ENCODE data around the gene SNX25. TPM values are rescaled to one million over a fixed set of nuclear protein-coding genes. Genes with fewer than 3 reads are reported as not detected.

SNX25 gene
- total and polyA plus RNA-seq, 2 donors (not counting 1 experiment from before 2014, with no cell fraction given), result 12.0 to 77.6 TPM

DNA sequence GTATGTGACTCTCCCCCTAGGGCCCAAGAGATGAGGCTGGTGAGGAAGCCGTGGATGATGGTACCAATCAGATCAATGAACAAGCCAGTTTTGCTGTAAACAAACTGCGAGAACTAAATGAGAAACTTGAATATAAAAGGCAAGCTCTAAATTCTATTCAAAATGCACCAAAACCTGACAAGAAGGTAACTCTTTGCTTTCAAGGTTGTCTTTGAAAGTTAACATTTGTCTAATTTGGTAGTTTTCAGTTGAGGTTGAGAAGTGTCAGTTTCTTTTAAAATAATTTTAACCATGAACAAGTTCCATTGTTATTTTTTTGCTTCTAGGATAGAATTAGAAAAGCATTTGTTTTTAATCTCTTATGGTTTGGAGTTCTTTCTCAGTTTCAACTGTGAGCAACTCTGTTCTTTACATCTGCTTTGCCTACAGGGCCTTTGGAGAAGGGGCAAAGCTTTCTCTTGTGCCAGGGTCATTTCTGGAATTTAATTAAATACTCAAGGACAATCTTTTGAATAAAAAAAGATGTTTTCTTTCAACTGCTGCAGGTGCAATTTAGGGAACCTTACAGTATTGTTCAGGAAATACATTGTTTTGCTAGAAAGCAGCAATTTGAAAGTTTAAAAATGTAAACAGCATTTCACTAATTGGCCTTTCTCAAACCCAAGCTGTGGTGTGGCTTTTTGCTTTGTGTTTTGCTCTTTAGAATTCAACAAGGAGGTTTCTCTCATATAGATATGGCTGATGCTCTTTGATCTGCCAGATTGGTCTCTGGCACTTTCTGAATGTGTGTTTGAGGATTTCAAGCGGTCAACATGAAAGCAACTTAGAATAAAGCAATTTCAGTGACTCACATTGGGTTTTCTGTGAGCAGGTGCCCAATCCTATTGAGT, 123.4 kb downstream of the SNX25 start:
- intact Hi-C loops (cut with micrococcal nuclease), result no loop called here
- Histone ChIP-seq H3K9ac (ENCODE audit: low read length) (no peak overlapping the region), H3K4me3 (ENCODE audit: control extremely low read depth in 1 of 5, extremely low read depth in 1 of 5, insufficient read depth in 1 of 5, low read depth in 2 of 5, low read length in 4 of 5) (no peak overlapping the region), H3K9me3 (ENCODE audit: control extremely low read depth in 1 of 3, control insufficient read depth in 2 of 3, insufficient read depth in 1 of 3, low read length in 2 of 3) (no peaks in the 10 kb centered on the region), H3K4me1 (ENCODE audit: control insufficient read depth in 2 of 2, insufficient read depth in 2 of 2, low read length in 2 of 2) (no peaks in the 10 kb centered on the region), H4K20me1 (ENCODE audit: control insufficient read depth, insufficient read depth, low read length, poor library complexity, severe bottlenecking) (no peaks in the 10 kb centered on the region), H3K36me3 (replicated peaks in 1 of 2; ENCODE audit: control extremely low read depth in 1 of 2, control insufficient read depth in 1 of 2, extremely low read depth in 1 of 2, insufficient read depth in 2 of 2, low read length in 1 of 2) (peaks cover 2 to 23% of the 10 kb centered on the region in 2 experiments), H3K27me3 (replicated peaks in 1 of 4; ENCODE audit: control extremely low read depth in 1 of 4, control insufficient read depth in 3 of 4, insufficient read depth in 4 of 4, low read length in 3 of 4) (no peaks in the 10 kb centered on the region), H3K79me2 (ENCODE audit: control insufficient read depth, insufficient read depth, low read length) (peaks cover 15% of the 10 kb centered on the region), H3K27ac (ENCODE audit: low read length in 2 of 2) (no peak overlapping the region), H2AFZ (ENCODE audit: insufficient read depth, low read depth, low read length, poor library complexity, severe bottlenecking) (no peak overlapping the region), H3K4me2 (replicated peaks; ENCODE audit: low read depth, low read length, poor library complexity, severe bottlenecking) (no peak overlapping the region)
- TF ChIP-seq, protein P1, sequence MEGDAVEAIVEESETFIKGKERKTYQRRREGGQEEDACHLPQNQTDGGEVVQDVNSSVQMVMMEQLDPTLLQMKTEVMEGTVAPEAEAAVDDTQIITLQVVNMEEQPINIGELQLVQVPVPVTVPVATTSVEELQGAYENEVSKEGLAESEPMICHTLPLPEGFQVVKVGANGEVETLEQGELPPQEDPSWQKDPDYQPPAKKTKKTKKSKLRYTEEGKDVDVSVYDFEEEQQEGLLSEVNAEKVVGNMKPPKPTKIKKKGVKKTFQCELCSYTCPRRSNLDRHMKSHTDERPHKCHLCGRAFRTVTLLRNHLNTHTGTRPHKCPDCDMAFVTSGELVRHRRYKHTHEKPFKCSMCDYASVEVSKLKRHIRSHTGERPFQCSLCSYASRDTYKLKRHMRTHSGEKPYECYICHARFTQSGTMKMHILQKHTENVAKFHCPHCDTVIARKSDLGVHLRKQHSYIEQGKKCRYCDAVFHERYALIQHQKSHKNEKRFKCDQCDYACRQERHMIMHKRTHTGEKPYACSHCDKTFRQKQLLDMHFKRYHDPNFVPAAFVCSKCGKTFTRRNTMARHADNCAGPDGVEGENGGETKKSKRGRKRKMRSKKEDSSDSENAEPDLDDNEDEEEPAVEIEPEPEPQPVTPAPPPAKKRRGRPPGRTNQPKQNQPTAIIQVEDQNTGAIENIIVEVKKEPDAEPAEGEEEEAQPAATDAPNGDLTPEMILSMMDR (IDR thresholded peaks at IDR 0.05), result no peak
- no peaks in the 10 kb centered on the region for H3K27me3 Mint-ChIP-seq
- ChIA-PET CTCF (no interaction called here), POLR2A (no interaction called here)
- no peaks in the 10 kb centered on the region for H3K9me3 Mint-ChIP-seq (ENCODE audit: insufficient read depth)
- no peak for ATAC-seq (ENCODE audit: low read depth)
- no CpG with 5 or more reads among the region's 3 CpGs for WGBS (ENCODE audit: insufficient coverage)
- no peak overlapping the region for H3K4me3 Mint-ChIP-seq
- H3K4me1 Mint-ChIP-seq, result peaks cover 22% of the 10 kb centered on the region
- peak overlapping the region; percentile 42 for H3K27ac Mint-ChIP-seq
- no peak for DNase-seq

DNA sequence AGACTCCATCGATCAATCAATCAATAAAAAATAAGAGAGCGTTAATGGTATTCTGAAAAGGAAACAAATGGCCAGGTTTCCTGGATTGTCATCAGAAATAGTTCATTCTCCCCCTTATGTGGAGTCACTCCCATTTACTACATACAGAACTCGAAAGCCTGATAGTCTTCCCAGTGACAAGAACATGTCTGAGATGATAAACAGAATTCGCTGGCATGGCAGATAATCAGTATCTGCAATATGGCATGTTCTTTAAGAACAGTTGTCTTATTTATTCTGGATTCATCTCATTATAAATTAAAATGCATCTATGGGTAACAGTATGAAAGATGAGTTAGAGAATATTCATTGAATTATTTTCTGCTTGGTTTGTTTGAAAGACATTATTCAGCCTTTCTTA, 124.9 kb downstream of the SNX25 start:
- TF ChIP-seq, protein P1 (IDR thresholded peaks at IDR 0.05), result no peak
- TF ChIP-seq EZH2 (IDR thresholded peaks at IDR 0.05; ENCODE audit: borderline replicate concordance, insufficient read depth, low read depth, low read length, poor library complexity, severe bottlenecking), result no peak
- H3K9me3 ChIP-seq (ENCODE audit: control extremely low read depth in 1 of 3, control insufficient read depth in 2 of 3, insufficient read depth in 1 of 3, low read length in 2 of 3), result peaks cover 0 to 3% (median 0%) of the 10 kb centered on the region in 3 donors
- no peak overlapping the region for H3K27ac ChIP-seq (ENCODE audit: low read length in 2 of 2)
- ATAC-seq (ENCODE audit: low read depth), result no peak
- H3K27me3 ChIP-seq (replicated peaks in 1 of 4; ENCODE audit: control extremely low read depth in 1 of 4, control insufficient read depth in 3 of 4, insufficient read depth in 4 of 4, low read length in 3 of 4), result no peaks in the 10 kb centered on the region
- intact Hi-C loops (cut with micrococcal nuclease), result no loop called here
- H3K79me2 ChIP-seq (ENCODE audit: control insufficient read depth, insufficient read depth, low read length), result peaks cover 3% of the 10 kb centered on the region
- H4K20me1 ChIP-seq (ENCODE audit: control insufficient read depth, insufficient read depth, low read length, poor library complexity, severe bottlenecking), result no peaks in the 10 kb centered on the region
- Mint-ChIP-seq H3K27ac (no peak overlapping the region), H3K4me3 (no peak overlapping the region), H3K9me3 (ENCODE audit: insufficient read depth) (no peaks in the 10 kb centered on the region), H3K4me1 (peaks cover 24% of the 10 kb centered on the region), H3K27me3 (no peaks in the 10 kb centered on the region)
- no peak for DNase-seq
- no CpG with 5 or more reads among the region's 4 CpGs for WGBS (ENCODE audit: insufficient coverage)
- ChIA-PET CTCF (no interaction called here), POLR2A (no interaction called here)
- no peak overlapping the region for H3K9ac ChIP-seq (ENCODE audit: low read length)
- no peak overlapping the region for H3K4me3 ChIP-seq (ENCODE audit: control extremely low read depth in 1 of 5, extremely low read depth in 1 of 5, insufficient read depth in 1 of 5, low read depth in 2 of 5, low read length in 4 of 5)
- no peak overlapping the region for H3K4me2 ChIP-seq (replicated peaks; ENCODE audit: low read depth, low read length, poor library complexity, severe bottlenecking)
- H3K4me1 ChIP-seq (ENCODE audit: control insufficient read depth in 2 of 2, insufficient read depth in 2 of 2, low read length in 2 of 2), result no peaks in the 10 kb centered on the region
- H2AFZ ChIP-seq (ENCODE audit: insufficient read depth, low read depth, low read length, poor library complexity, severe bottlenecking), result no peak overlapping the region
- H3K36me3 ChIP-seq (replicated peaks in 1 of 2; ENCODE audit: control extremely low read depth in 1 of 2, control insufficient read depth in 1 of 2, extremely low read depth in 1 of 2, insufficient read depth in 2 of 2, low read length in 1 of 2), result peaks cover 2 to 20% of the 10 kb centered on the region in 2 experiments

Data from B cell (primary cell).